Gastrocnemius medialis (tissue), 4 donors: ENCODE results near the gene FHOD3.

Source experiments
- POLR2A ChIP-seq, 2 donors: fragments of 450-650 bp; IDR thresholded peaks; one replicate each; pipeline ENCODE4 v1.6.1; 2017; ENCODE audit warnings: antibody characterized with exemption in 2 of 2, mild to moderate bottlenecking in 2 of 2, moderate library complexity in 2 of 2
- TF ChIP-seq, protein P1 (sequence below), 5 experiments: fragments of 450-650 bp in 3 of 5; fragments of 200-600 bp in 2 of 5; sonication (generic) in 2 of 5; IDR thresholded peaks in 4 of 5; conservative IDR thresholded peaks in 1 of 5; 1 replicate in 4 of 5; 2 replicates in 1 of 5; pipeline ENCODE4 v1.5.1; 2016 to 2019; ENCODE audit warnings: antibody characterized with exemption in 5 of 5, mild to moderate bottlenecking in 3 of 5, moderate library complexity in 3 of 5

DNA sequence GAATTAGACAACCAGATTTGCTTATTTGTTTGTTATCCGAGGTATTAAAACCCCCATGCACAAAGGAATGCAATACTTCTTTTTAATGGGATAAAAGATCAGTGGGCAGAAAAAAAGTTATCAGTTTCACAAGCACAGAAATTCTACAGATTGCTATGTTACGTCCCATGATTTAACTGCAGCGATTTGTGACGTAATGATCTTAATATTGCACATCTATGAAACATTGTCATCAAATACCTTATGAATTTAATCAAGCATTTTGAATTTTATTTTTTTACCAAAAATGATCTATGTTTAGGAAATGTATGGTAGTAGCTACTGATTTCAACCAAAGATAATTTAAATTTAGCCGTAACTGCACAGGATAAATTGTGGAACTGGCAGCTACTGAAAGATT is 138.9 kb downstream of the FHOD3 start:
- TF ChIP-seq, protein P1, sequence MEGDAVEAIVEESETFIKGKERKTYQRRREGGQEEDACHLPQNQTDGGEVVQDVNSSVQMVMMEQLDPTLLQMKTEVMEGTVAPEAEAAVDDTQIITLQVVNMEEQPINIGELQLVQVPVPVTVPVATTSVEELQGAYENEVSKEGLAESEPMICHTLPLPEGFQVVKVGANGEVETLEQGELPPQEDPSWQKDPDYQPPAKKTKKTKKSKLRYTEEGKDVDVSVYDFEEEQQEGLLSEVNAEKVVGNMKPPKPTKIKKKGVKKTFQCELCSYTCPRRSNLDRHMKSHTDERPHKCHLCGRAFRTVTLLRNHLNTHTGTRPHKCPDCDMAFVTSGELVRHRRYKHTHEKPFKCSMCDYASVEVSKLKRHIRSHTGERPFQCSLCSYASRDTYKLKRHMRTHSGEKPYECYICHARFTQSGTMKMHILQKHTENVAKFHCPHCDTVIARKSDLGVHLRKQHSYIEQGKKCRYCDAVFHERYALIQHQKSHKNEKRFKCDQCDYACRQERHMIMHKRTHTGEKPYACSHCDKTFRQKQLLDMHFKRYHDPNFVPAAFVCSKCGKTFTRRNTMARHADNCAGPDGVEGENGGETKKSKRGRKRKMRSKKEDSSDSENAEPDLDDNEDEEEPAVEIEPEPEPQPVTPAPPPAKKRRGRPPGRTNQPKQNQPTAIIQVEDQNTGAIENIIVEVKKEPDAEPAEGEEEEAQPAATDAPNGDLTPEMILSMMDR (IDR thresholded peaks at IDR 0.05 in 4 of 5, conservative IDR thresholded peaks at IDR 0.05 in 1 of 5), result no peak
- TF ChIP-seq POLR2A (IDR thresholded peaks at IDR 0.05), result no peak
